Measurements from ENCODE around the gene DENND1C.
"Not testable (repeated sequence)": the region's sequence is repeated elsewhere in the genome, so short reads cannot be mapped to it uniquely, and the experiment has no call there.

Gene DENND1C

GRCh38 chr19:6439743-6440142, 41.8 kb downstream of the DENND1C start:
- Histone ChIP-seq H3K27me3 (replicated peaks in 2 of 5; ENCODE audit: control insufficient read depth in 4 of 5, insufficient read depth in 5 of 5, low read length in 4 of 5) (peaks cover 0 to 2% (median 0%) of the 10 kb centered on the region in 5 experiments), H3K9me3 (ENCODE audit: control extremely low read depth in 1 of 5, control insufficient read depth in 4 of 5, insufficient read depth in 2 of 5, low read depth in 1 of 5, low read length in 4 of 5) (no peaks in the 10 kb centered on the region), H3K27ac (ENCODE audit: insufficient read depth in 1 of 2, low read depth in 1 of 2, low read length in 2 of 2, poor library complexity in 1 of 2, severe bottlenecking in 2 of 2) (no peak overlapping the region), H3K4me1 (ENCODE audit: control extremely low read depth in 1 of 4, control insufficient read depth in 4 of 4, insufficient read depth in 4 of 4, low read length in 3 of 4) (no peaks in the 10 kb centered on the region), H3K4me3 (ENCODE audit: control insufficient read depth in 1 of 7, extremely low read depth in 1 of 7, insufficient read depth in 4 of 7, low read depth in 2 of 7, low read length in 6 of 7) (no peak overlapping the region), H3K36me3 (ENCODE audit: control insufficient read depth in 4 of 4, insufficient read depth in 4 of 4, low read length in 3 of 4) (no peaks in the 10 kb centered on the region)
- CTCF ChIA-PET = no interaction called here
- WGBS (ENCODE audit: insufficient coverage) = no CpG with 5 or more reads among the region's 4 CpGs
- no peak for DNase-seq
- POLR2A ChIA-PET = no interaction called here

DNA sequence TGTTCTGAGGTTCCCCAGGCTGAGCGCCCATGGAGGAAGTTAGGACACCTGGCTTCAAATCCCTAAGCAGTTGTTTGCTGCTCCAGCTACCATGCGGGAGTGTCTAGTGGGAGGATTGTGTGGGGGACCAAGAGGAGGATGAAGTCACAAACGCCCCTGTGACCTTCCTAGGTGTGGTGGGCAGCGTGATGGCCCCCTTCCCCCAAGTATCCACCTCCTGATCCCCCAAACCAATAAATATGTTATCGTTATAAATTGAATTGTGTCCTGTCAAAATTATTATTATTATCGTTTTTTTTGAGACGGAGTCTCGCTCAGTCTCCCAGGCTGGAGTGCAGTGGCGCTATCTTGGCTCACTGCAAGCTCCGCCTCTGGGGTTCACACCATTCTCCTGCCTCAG, 47.9 kb downstream of the DENND1C start, which contains the start of gene SLC25A41:
Gene SLC25A41, minus strand, starts transcription at position 101 of the 400 bp plus-strand sequence. Its CDS starts 70 bp downstream, at position 31.
- POLR2A ChIA-PET = no interaction called here
- DNase-seq = no peak
- peaks cover 0 to 2% (median 0%) of the 10 kb centered on the region in 5 experiments for H3K27me3 ChIP-seq (replicated peaks in 2 of 5; ENCODE audit: control insufficient read depth in 4 of 5, insufficient read depth in 5 of 5, low read length in 4 of 5)
- H3K4me3 ChIP-seq (ENCODE audit: control insufficient read depth in 1 of 7, extremely low read depth in 1 of 7, insufficient read depth in 4 of 7, low read depth in 2 of 7, low read length in 6 of 7) = no peak within 1 kb of the TSS
- no peaks in the 10 kb centered on the region for H3K36me3 ChIP-seq (ENCODE audit: control insufficient read depth in 4 of 4, insufficient read depth in 4 of 4, low read length in 3 of 4)
- CTCF ChIA-PET = no interaction called here
- H3K4me1 ChIP-seq (ENCODE audit: control extremely low read depth in 1 of 4, control insufficient read depth in 4 of 4, insufficient read depth in 4 of 4, low read length in 3 of 4) = no peaks in the 10 kb centered on the region
- no peaks in the 10 kb centered on the region for H3K9me3 ChIP-seq (ENCODE audit: control extremely low read depth in 1 of 5, control insufficient read depth in 4 of 5, insufficient read depth in 2 of 5, low read depth in 1 of 5, low read length in 4 of 5)
- 95% methylated on average over 7 of the region's 10 CpGs for whole genome bisulfite sequencing (ENCODE audit: insufficient coverage)
- H3K27ac ChIP-seq (ENCODE audit: insufficient read depth in 1 of 2, low read depth in 1 of 2, low read length in 2 of 2, poor library complexity in 1 of 2, severe bottlenecking in 2 of 2) = no peak within 1 kb of the TSS

DNA sequence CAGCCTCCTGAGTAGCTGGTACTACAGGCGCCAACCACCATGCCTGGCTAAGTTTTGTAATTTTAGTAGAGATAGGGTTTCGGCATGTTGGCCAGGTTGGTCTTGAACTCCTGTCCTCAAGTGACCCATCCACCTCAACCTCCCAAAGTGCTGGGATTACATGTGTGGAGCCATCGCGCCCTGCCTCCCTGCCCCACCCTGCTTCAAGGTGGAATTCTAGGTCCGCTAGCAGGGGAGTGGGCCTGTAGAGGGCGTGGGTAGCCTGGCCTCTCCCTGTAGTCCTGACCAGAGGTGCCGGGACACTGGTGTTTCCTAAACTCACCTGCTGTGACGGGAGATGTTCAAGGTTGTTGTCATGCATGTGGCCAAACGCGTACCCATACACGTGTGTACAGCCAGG, 48.4 kb downstream of the DENND1C start:
- Histone ChIP-seq H3K27ac (ENCODE audit: insufficient read depth in 1 of 2, low read depth in 1 of 2, low read length in 2 of 2, poor library complexity in 1 of 2, severe bottlenecking in 2 of 2) (no peak overlapping the region), H3K36me3 (ENCODE audit: control insufficient read depth in 4 of 4, insufficient read depth in 4 of 4, low read length in 3 of 4) (no peaks in the 10 kb centered on the region), H3K9me3 (ENCODE audit: control extremely low read depth in 1 of 5, control insufficient read depth in 4 of 5, insufficient read depth in 2 of 5, low read depth in 1 of 5, low read length in 4 of 5) (no peaks in the 10 kb centered on the region), H3K4me1 (ENCODE audit: control extremely low read depth in 1 of 4, control insufficient read depth in 4 of 4, insufficient read depth in 4 of 4, low read length in 3 of 4) (no peaks in the 10 kb centered on the region), H3K27me3 (replicated peaks in 2 of 5; ENCODE audit: control insufficient read depth in 4 of 5, insufficient read depth in 5 of 5, low read length in 4 of 5) (no peaks in the 10 kb centered on the region), H3K4me3 (ENCODE audit: control insufficient read depth in 1 of 7, extremely low read depth in 1 of 7, insufficient read depth in 4 of 7, low read depth in 2 of 7, low read length in 6 of 7) (no peak overlapping the region)
- ChIA-PET POLR2A (no interaction called here), CTCF (no interaction called here)
- no peak for DNase-seq
- 100% methylated on average over 3 of the region's 11 CpGs for WGBS (ENCODE audit: insufficient coverage)

GRCh38 chr19:6431891-6432290, 49.7 kb downstream of the DENND1C start:
- no peaks in the 10 kb centered on the region for H3K9me3 ChIP-seq (ENCODE audit: control extremely low read depth in 1 of 5, control insufficient read depth in 4 of 5, insufficient read depth in 2 of 5, low read depth in 1 of 5, low read length in 4 of 5)
- H3K27me3 ChIP-seq (replicated peaks in 2 of 5; ENCODE audit: control insufficient read depth in 4 of 5, insufficient read depth in 5 of 5, low read length in 4 of 5) = no peaks in the 10 kb centered on the region
- H3K4me3 ChIP-seq (ENCODE audit: control insufficient read depth in 1 of 7, extremely low read depth in 1 of 7, insufficient read depth in 4 of 7, low read depth in 2 of 7, low read length in 6 of 7) = no peak overlapping the region
- H3K27ac ChIP-seq (ENCODE audit: insufficient read depth in 1 of 2, low read depth in 1 of 2, low read length in 2 of 2, poor library complexity in 1 of 2, severe bottlenecking in 2 of 2) = no peak overlapping the region
- ChIA-PET POLR2A (no interaction called here), CTCF (no interaction called here)
- no peak for DNase-seq
- 99% methylated on average over 11 of the region's 11 CpGs for WGBS (ENCODE audit: insufficient coverage)
- no peaks in the 10 kb centered on the region for H3K4me1 ChIP-seq (ENCODE audit: control extremely low read depth in 1 of 4, control insufficient read depth in 4 of 4, insufficient read depth in 4 of 4, low read length in 3 of 4)
- H3K36me3 ChIP-seq (ENCODE audit: control insufficient read depth in 4 of 4, insufficient read depth in 4 of 4, low read length in 3 of 4) = no peaks in the 10 kb centered on the region

GRCh38 chr19:6429419-6430221, 52.0 kb downstream of the DENND1C start:
- Histone ChIP-seq H3K27ac (ENCODE audit: insufficient read depth in 1 of 2, low read depth in 1 of 2, low read length in 2 of 2, poor library complexity in 1 of 2, severe bottlenecking in 2 of 2) (no peak overlapping the region), H3K36me3 (ENCODE audit: control insufficient read depth in 4 of 4, insufficient read depth in 4 of 4, low read length in 3 of 4) (no peaks in the 10 kb centered on the region), H3K9me3 (ENCODE audit: control extremely low read depth in 1 of 5, control insufficient read depth in 4 of 5, insufficient read depth in 2 of 5, low read depth in 1 of 5, low read length in 4 of 5) (no peaks in the 10 kb centered on the region), H3K4me3 (ENCODE audit: control insufficient read depth in 1 of 7, extremely low read depth in 1 of 7, insufficient read depth in 4 of 7, low read depth in 2 of 7, low read length in 6 of 7) (no peak overlapping the region), H3K27me3 (replicated peaks in 2 of 5; ENCODE audit: control insufficient read depth in 4 of 5, insufficient read depth in 5 of 5, low read length in 4 of 5) (no peaks in the 10 kb centered on the region), H3K4me1 (ENCODE audit: control extremely low read depth in 1 of 4, control insufficient read depth in 4 of 4, insufficient read depth in 4 of 4, low read length in 3 of 4) (peaks cover 0 to 6% (median 5%) of the 10 kb centered on the region in 4 experiments)
- DNase-seq = no peak
- 47% methylated on average over 10 of the region's 20 CpGs for WGBS (ENCODE audit: insufficient coverage)
- POLR2A ChIA-PET = interaction anchor here (0.5 kb wide), 1 partner anchor 83 kb away, joined by 9 read pairs; no protein-coding TSS in a partner anchor
- CTCF ChIA-PET = no interaction called here

DNA sequence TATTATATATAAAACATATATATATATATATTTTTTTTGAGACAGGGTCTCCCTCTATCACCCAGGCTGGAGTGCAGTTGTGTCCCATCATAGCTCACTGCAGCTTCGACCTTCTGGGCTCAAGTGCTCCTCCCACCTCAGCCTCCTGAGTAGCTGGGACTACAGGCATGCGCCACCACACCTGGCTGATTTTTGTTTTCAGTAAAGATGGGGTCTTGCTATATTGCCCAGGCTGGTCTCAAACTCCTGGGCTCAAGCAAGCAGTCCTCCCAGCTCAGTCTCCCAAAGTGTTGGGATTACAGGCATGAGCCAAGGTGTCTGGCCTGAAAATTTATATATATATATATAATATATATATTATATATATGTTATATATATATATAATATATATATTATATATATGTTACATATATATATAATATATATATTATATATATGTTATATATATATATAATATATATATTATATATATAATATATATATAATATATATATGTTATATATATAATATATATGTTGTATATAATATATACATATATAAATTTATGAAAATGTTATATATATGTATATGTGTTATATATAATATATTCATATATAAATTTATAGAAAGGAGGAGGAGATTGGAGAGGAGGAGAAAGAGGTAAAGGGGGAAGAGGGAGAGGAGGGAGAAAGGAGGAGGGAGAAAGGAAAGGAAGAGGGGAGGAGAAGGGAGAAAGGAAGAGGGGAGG, 52.7 kb downstream of the DENND1C start:
- H3K27ac ChIP-seq (ENCODE audit: insufficient read depth in 1 of 2, low read depth in 1 of 2, low read length in 2 of 2, poor library complexity in 1 of 2, severe bottlenecking in 2 of 2); H3K4me3 ChIP-seq (ENCODE audit: control insufficient read depth in 1 of 7, extremely low read depth in 1 of 7, insufficient read depth in 4 of 7, low read depth in 2 of 7, low read length in 6 of 7); H3K4me1 ChIP-seq (ENCODE audit: control extremely low read depth in 1 of 4, control insufficient read depth in 4 of 4, insufficient read depth in 4 of 4, low read length in 3 of 4); CTCF ChIA-PET; DNase-seq; H3K9me3 ChIP-seq (ENCODE audit: control extremely low read depth in 1 of 5, control insufficient read depth in 4 of 5, insufficient read depth in 2 of 5, low read depth in 1 of 5, low read length in 4 of 5); H3K27me3 ChIP-seq (replicated peaks in 2 of 5; ENCODE audit: control insufficient read depth in 4 of 5, insufficient read depth in 5 of 5, low read length in 4 of 5); H3K36me3 ChIP-seq (ENCODE audit: control insufficient read depth in 4 of 4, insufficient read depth in 4 of 4, low read length in 3 of 4): not testable (repeated sequence)
- POLR2A ChIA-PET = interaction anchor here (0.5 kb wide), 1 partner anchor 84 kb away, joined by 9 read pairs; no protein-coding TSS in a partner anchor
- WGBS (ENCODE audit: insufficient coverage) = 100% methylated on average over 1 of the region's 2 CpGs

GRCh38 chr19:6427131-6427530, 54.5 kb downstream of the DENND1C start:
- WGBS (ENCODE audit: insufficient coverage) = over 99% methylated on average over 18 of the region's 18 CpGs
- Histone ChIP-seq H3K9me3 (ENCODE audit: control extremely low read depth in 1 of 5, control insufficient read depth in 4 of 5, insufficient read depth in 2 of 5, low read depth in 1 of 5, low read length in 4 of 5) (no peaks in the 10 kb centered on the region), H3K27ac (ENCODE audit: insufficient read depth in 1 of 2, low read depth in 1 of 2, low read length in 2 of 2, poor library complexity in 1 of 2, severe bottlenecking in 2 of 2) (no peak overlapping the region), H3K4me3 (ENCODE audit: control insufficient read depth in 1 of 7, extremely low read depth in 1 of 7, insufficient read depth in 4 of 7, low read depth in 2 of 7, low read length in 6 of 7) (no peak overlapping the region), H3K4me1 (ENCODE audit: control extremely low read depth in 1 of 4, control insufficient read depth in 4 of 4, insufficient read depth in 4 of 4, low read length in 3 of 4) (peaks cover 0 to 25% (median 22%) of the 10 kb centered on the region in 4 experiments), H3K27me3 (replicated peaks in 2 of 5; ENCODE audit: control insufficient read depth in 4 of 5, insufficient read depth in 5 of 5, low read length in 4 of 5) (no peaks in the 10 kb centered on the region), H3K36me3 (ENCODE audit: control insufficient read depth in 4 of 4, insufficient read depth in 4 of 4, low read length in 3 of 4) (peaks cover 0 to 8% (median 2%) of the 10 kb centered on the region in 4 experiments)
- ChIA-PET CTCF (interaction anchor here (1.3 kb wide), 1 partner anchor 9 kb away, joined by 5 read pairs; no protein-coding TSS in a partner anchor), POLR2A (no interaction called here)
- DNase-seq = no peak
